COLO829 (cell line): ENCODE data around the gene RIPK4.
"Not testable (repeated sequence)": the region's sequence is repeated elsewhere in the genome, so short reads cannot be mapped to it uniquely, and the experiment has no call there.

Experiments
- DNase-seq: peaks from one replicate; pipeline ENCODE4 v3.0.0; 2012; ENCODE audit warnings: low spot score

The RIPK4 gene

DNA sequence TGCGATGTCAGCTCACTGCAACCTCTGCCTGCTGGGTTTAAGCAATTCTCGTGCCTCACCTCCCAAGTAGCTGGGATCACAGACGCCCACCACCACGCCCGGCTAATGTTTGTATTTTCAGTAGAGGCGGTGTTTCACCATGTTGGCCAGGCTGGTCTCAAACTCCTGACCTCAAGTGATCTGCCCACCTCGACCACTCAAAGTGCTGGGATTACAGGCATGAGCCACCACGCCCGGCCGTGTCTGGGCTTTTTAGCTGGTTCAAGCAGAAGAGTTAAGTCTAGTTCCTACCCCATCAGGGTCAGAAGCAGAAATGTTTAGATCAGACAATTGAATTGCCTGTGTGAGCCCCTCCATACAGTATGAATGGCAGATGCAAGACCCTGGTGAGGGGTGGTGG, 27.7 kb upstream of the RIPK4 start:
- no peak for DNase-seq

DNA sequence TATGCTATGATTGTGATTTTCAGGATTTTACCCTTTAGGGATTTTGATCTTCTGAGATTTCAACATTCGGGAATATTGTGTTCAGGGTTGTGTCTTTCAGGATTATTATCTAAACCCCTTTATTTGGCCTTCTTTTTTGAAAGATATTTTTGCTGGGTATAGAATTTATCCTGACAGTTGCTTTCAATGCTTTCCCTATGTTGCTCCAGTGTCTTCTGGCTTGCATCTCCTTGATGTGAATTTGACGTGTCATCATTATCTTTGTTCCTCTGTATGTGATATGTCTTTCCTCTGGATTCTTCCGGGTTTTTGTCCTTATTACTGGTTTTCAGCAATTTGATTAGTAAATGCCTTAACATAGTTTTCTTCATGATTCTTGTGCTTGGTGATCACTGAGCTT, 25.9 kb upstream of the RIPK4 start:
- no peak for DNase-seq

DNA sequence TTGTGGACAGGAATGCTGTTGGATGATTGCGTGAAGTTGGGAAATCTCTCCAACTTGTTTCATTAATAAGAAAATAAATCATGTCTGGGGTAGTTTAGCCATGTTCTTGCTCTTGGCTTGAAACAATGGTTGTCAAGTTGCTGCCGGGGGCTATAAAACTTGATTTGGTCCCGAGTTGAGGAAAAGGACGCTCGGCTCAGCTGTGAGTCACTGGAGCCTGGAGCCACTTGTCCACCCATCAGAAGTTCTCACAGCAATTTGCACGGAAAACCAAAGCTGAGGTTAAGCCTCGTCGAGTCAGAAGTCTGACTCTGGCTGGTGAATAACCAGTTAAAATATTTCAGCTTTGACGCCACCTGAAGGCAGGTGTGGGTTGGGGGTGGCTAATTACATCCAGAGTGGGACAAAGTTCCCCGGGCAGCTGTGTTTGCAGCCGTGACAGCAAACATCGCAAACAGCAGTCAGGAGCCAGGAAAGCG, 19.7 kb upstream of the RIPK4 start:
- DNase-seq = no peak

DNA sequence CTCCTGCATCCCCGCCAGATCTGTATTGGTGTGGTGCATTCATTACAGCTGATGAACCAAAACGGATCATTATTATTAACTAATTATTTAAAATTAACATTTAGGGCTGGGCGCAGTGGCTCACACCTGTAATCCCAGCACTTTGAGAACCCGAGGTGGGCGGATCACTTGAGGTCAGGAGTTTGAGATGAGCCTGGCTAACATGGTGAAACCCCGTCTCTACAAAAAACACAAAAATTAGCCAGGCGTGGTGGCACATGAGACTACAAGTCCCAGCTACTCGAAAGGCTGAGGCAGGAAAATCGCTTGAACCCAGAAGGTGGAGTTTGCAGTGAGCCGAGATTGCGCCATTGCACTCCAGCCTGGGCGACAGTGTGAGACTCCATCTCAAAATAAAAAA, 18.4 kb upstream of the RIPK4 start:
- not testable (repeated sequence) for DNase-seq

DNA sequence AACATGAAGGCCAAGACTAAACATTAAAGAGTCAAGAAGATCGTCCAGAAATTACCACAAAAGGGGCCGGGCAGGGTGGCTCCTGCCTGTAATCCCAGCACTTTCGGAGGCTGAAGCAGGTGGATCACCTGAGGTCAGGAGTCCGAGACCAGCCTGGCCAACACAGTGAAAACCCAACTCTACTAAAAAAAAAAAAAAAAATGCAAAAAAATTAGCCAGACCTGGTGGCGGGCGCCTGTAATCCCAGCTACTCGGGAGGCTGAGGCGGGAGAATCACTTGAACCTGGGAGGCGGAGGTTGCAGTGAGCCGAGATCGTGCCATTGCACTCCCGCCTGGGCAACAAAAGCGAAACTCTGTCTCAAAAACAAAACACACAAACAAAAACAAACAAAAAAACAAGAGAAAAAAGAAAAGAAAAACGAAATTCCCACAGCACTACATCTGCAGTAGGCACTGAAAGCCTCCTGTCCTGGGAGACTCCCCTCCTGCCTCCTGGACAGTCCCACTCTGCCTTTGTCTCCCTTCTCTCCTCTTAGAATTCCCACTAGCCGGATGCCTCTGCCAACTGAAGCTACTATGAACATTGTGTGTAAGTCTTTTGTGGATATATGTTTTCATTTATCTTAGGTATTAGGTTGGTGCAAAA, 17.7 kb upstream of the RIPK4 start:
- no peak for DNase-seq

DNA sequence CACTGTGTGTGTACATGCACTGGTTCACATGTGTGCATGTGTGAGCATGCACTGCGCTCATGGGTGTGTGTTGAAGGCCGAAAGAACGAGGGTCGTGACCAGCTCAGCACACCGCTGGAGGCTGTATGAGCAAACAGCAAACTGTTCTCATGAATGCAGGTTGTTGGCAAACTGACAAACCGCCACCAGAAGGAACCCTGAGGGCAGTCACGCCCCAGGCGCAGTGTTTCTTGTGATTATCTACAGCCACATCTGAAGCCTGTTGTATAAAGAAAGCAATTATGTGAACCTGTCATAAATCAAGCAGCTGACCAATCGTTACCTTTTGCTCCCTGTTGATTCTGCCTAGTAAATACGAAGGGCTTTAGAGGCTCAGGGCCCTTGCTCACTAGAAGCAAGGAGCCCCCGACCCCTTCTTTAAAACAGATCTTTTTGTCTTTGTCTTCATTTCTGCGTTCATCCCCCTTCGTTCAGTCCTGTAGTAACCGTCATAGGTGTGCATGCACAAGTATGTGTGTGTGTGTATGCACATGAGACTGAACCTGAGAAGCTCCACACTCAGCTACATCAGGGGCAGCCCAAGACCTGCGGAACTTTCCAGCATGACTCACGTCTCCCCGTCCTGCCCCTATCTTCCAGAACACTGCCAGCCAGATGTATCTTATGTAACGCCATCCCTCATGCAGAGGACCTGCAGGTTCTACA, 16.8 kb upstream of the RIPK4 start:
- DNase-seq = no peak

DNA sequence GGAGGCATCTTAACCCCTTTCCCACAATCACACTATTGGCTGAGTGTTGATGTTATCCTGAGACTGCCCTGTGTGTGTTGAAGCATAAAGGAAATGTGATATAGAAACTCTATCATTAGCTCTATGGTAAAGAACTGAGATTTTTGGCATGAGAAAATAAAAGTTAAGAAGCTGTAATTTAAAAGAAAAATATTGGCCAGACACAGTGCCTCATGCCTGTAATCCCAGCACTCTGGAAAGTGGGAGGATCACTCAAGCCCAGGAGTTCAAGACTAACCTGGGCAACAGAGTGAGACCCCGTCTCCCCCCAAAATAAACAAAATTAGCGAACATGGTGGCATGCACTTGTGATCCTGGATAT, 14.2 kb upstream of the RIPK4 start:
- no peak for DNase-seq

DNA sequence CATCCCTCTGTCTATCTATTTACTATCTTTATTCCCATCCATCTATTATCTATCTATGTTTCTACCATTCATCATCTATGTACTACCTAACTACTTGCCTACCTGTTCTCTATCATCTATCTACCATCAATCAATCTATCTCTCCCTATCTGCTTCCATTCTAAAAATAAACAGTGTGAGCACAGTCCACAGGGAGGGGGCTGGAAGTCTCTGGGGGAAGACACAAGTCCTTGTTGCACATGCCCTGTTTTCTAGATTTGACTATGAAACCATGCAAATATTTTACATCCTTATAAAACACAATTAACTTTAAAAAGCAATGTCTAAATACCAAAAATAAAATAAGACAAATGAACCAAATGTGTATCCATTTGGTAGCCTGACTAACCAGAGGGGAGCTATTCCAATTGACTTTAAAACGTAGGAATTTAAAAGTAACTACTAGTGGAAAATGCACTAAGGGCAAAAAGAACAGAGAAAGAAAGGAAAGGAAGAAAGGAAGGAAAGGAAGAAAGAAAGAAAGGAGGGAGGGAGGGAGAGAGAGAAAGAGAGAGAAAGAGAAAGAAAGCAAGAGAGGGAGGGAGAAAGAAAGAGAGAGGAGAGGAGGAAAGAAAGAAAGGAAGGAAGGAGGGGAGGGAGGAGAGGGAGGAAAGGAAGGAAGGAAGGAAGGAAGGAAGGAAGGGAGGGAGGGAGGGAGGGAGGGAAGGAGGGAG, 13.6 kb upstream of the RIPK4 start:
- no peak for DNase-seq

DNA sequence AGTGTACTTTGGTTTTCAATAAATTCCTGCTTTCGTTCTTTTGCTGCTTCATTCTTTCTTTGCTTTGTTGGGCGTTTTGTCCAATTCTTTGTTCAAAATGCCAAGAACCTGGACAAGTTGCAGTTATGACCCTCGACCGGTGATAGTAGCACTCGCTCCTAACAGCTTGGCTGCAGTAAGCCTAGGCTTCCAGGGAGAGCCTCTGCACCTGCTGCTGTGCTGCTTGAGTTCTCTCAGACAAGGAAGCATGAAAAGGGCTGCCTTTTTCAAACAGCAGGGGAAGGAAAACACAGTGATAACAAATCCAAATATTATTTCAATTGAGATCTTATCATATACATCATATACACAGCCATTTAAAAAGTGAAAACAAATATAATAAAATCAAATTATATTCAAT, 12.8 kb upstream of the RIPK4 start:
- DNase-seq = no peak

DNA sequence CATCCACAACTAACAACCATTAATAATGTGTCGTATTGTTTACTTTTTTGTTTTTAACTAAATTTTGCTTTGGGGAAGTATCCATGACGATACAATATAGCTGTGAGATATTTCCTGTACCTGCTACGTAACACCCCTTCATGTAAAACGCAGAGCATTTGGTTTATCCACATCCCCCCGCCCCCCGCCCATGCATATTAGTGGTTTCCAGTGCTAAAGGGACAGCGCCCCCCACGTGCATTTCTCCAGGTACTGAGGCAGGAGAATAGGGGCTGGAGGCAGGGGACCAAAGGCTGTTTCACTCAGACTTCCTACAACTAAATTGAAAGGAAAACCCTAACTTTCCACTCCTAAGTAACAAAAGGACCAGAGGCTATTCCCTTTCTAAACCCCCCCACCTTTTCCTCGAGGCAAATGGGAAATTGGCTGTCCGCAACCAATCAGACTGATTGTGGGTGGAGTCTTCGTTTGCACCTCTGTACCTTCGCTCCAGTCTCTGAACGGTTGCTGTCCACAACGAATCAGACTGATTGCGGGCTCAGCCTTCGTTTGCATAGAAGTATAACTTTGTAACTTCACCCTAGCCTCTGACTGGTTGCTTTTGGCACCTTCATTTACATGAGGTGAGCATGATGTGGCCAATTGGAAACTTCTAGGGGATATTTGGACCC, 12.2 kb upstream of the RIPK4 start:
- DNase-seq = no peak

DNA sequence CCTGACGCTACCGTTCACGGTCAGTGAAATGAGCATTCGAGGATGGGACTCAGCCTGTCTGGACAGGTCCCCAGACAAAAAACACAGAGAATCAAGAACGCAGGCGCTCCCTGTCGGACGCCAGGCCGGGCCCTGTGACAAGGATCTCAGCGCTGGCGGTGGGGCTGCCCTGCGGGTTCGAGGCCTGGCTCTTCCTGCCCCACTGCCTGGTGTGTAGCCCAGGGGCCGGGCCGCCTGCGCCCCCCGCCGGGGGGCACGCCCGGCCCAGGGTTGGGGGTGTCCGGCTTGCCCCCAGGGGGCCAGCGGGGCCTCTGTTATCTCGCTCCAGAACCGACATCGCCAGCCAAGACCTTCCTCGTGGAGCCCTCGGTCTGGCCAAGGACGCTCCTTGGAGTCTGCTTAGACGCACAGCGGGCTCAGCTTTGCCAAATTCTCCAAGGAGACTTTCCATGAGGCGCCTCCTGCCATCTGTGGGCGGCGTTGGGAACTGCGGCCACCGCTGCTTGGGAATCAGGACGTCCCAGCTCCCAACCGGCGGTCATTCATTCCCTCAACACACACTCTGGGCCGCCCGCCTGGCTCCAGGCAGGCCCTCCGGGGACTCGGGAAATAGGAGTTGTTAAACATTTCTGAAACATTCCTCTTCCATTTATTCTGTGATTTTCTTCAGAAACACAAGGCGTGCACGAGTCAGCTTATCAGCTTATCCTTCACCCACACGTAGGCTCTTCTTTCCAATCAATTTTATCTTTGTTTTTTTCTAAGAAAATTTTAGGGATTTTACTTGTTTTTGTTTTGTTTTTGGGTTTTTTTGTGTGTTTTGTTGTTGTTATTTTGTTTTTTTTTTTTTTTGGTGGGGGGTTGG, 11.3 kb upstream of the RIPK4 start:
- DNase-seq = no peak

DNA sequence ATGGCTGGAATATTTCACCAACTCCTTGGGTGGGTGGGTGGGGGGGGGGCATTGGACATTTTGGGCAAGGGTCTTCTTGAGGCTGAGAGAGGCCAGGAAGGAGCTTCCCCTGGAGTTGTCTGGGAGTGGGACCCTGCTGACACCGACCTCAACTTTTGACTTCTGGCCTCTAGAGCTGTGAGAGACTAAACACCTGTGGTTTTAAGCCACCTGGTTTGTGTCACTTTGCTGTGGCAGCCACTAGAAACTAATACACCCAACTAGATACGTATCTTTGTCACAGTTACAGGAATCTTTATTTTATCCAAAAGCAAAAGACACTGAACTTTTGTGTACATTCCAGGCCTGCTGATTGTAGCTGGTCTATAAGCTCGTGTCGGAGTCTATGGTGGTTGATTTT, 9.9 kb upstream of the RIPK4 start:
- no peak for DNase-seq

DNA sequence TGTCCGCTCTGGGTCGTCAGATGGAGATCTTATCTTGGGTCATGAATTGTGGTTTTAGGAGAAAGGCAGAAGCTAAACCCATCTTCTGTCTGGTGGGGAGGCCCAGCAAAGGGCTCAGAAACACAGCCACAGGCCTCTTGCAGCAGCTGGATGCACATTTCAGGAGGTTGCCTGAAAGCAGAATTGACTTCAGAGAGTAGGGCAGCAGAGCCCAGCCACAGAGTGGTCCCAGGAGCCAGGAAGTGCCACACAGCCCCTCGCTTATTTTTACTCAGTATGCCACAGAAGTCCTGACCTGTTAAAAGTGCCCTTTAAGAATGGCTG, 8.3 kb upstream of the RIPK4 start:
- DNase-seq = no peak

DNA sequence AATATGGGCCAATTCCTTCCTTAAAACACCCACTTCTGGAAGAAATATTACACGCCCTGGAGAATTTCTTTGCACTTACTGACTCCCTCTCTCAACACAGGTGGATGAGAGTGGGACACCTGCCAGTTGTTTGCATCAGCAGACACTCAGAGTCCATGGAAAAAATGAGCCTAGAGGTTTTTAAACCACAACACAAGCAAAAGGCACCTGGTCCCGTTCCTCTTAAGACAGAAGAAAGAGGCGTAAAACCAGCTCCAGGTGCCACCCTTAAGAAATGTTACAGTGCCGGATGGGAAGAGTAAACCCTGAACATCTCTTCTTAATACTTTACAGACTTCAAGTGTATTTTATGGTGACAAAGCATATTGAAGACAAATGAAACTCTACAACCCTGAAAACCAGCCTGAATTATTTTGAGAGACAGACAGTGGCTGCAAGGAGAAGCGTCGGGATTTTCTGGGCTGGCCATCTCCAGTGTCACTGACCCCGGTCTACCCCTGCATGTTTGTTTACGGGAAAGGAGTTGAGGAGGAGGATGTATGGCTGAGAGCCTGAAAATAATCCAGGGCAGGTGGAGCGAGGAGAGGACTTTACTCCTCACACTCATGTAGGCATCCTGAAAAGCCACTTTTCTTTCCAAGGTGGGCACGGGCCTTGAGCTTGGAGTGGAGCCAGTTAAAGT, 7.8 kb upstream of the RIPK4 start:
- DNase-seq = no peak

DNA sequence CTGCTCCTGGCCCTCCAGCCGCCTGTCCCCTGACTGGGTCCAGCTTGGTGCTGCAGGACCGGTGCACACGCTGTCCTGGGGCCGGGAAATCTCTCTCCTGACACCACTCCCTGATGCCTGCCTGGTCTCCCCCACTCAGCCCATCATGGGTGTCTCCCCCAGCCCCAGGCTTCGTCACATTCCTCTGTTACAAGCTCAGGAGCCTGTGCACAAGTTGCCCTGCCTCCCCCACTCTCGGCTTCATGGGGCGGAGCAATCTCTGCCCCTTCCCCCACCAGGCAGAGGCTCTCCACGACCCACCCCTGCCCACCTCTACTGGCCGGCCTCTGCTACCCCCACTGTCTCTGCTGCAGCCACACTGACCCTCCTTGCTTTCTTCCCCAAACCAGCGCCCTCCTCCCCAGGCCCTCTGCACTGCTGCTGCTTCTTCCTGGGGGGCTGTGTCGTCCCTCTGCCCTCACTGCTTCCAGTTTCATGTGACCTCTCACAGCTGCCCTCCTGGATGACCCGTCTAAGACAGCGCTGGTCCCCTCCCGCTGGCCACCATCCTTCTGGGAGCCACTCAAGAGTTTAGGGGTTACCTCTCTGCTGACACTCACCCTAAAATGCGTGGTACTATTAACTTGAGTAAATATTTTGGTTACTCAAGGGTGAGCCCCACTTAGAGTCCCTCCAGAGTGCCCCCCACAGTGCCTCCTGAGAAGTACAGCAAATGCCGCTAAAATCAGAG, 5.7 kb upstream of the RIPK4 start:
- no peak for DNase-seq

DNA sequence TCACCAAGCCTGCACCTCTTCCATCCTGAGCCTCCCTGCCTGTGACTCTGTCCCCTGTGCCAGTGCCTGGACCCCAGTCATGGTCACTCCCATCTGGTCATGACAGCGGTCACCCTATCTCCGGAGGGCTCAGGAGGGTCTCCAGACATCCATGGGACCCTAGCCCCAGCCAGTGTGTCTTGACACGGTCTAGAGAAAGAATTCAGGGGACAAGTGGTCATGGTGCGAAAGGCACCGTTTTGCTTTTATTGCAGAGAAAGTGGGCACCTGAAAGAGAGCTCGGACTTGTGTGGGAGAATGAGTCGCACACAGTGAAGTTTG, 4.7 kb upstream of the RIPK4 start:
- DNase-seq = no peak

DNA sequence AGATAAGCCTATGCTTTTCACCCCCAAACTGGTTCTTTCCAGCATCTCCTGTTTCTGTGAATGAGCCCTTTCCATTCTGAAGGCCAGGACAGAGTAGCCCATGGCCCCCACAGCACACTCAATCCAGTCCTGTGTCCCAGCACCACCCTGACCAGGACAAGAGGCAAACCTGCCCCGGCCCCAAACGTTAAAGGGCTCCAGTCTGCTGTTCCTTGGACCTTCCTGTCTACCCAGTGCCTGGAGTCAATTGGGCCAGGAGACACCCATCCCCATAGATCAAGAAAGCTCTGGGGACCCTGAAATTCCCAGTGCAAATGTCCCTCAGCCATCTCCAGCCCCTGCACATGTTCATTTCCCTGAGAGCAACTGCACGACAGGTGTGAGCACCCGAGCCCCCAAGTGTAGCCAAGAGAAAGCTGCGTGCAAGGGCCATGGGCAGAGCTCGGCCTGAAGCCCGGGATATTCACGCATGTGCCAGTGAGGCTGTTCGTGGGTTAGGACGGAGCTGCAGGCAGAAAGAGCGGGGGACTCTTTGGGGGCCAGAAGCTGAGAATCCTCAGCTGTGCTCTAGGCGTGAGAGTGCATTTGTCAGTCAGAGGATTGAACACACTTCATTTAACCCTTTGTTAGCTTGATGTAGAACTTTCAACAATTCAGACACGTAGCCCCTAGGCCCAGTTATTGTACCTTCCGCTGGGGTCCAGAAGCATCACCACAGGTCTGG, 4.2 kb upstream of the RIPK4 start:
- no peak for DNase-seq

DNA sequence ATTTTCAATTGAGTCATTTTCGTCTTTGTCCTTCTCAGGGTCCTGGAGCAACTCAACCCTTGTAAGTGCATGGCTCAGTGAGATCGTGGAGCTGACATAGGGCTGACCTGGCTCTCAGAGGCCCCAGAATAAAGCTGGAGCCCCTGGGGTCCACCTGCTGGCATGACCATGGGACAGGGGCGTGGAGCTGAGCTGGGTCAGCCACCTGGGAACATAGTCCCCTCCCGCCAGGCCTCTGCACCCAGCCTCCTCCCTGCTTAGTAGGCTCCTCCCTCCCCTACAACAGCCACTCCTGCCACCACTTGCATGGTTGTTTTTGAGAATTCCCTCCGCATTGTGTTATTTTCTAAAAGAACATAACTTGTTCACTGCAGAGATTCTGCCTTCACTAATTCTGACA, 3.1 kb upstream of the RIPK4 start:
- DNase-seq = no peak

DNA sequence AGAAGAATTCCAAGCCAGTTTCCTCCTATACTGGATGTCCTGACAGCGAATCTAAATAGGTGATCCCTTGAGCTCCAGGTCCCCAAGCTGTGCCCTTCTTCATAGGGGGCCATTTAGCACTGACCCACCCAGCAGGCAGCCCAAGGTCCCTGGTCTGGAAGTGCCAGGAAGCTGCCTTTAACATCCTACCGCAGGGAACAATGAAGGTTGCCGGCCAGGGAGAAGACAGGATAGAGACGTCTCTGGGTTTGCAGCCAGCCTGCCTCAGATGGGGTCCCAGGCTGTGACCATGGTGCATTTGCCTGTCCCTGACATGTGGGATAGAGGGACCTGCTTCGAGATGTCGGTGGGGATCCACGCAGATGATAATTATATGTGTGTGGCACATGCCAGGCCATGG, 2.7 kb upstream of the RIPK4 start:
- DNase-seq = no peak

DNA sequence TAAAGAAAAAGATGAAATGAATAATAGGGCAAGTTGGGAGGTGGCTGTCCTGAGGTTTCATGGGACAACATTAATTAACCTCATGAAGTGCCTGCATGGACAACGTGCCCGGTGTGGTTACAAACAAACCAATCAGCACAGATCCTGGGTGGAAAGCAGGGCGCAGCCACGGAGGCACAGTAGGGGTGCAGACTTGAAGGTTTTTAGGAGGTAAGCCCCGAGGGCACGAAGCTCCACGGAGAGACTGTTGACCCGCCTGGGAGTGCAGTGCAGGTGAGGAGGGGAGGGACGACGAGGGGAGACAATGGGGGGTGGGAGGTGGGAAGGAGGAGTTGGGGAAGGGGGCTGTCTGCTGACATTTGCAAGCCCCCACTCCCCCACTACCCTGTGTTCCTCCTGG, 2.3 kb upstream of the RIPK4 start:
- DNase-seq = no peak
